PC-9 (cell line): ENCODE measurements around the gene MYBPC2. TPM values are rescaled to one million over a fixed set of nuclear protein-coding genes. Genes with fewer than 3 reads are reported as not detected.

Source experiments
- BruUV-seq: library from RNA; stranded (reverse); fragments of 400-500 nt; replicated peaks from 2 replicates; lab custom pipeline; 2021; lab: Mats Ljungman, UMichigan
- CTCF ChIA-PET: fragments of 300-600 bp; sonication (Branson Sonifier 250); formaldehyde crosslinking; loops from one replicate; lab custom pipeline; 2022; ENCODE audit warnings: antibody characterized with exemption; lab: Charles Lee
- POLR2A ChIA-PET: fragments of 300-600 bp; sonication (Branson Sonifier 250); formaldehyde crosslinking; loops from one replicate; lab custom pipeline; 2022; ENCODE audit warnings: antibody characterized with exemption; ENCODE audit not compliant: unreplicated experiment; lab: Charles Lee
- DNase-seq, 2 experiments: peaks; one replicate each; pipeline versions ENCODE4 v3.0.0 to v3.0.0-alpha.2; 2015 to 2022; ENCODE audit warnings: mixed read lengths in 1 of 2
- H2AFZ ChIP-seq: fragments of 200-600 bp; sonication (generic); 2 replicates; pipeline ENCODE4 v1.8.1; 2017; ENCODE audit warnings: antibody characterized with exemption
- H3F3A ChIP-seq: fragments of 200-600 bp; sonication (generic); 2 replicates; pipeline ENCODE4 v1.8.1; 2017; ENCODE audit warnings: antibody characterized with exemption, mild to moderate bottlenecking, low read depth; ENCODE audit not compliant: insufficient read depth
- H3K27ac ChIP-seq: fragments of 200-600 bp; sonication (generic); 2 replicates; pipeline ENCODE4 v1.6.1; 2016; ENCODE audit warnings: mixed run types
- H3K27me3 ChIP-seq: fragments of 200-600 bp; sonication (generic); 2 replicates; pipeline ENCODE4 v1.6.1; 2016; ENCODE audit warnings: low read depth, mixed run types; ENCODE audit not compliant: insufficient read depth
- H3K36me3 ChIP-seq: fragments of 200-600 bp; sonication (generic); 2 replicates; pipeline ENCODE4 v1.6.1; 2016; ENCODE audit warnings: low read depth, mixed run types
- H3K4me1 ChIP-seq: fragments of 200-600 bp; sonication (generic); replicated peaks from 2 replicates; pipeline ENCODE4 v1.6.1; 2016; ENCODE audit warnings: mixed run types; ENCODE audit not compliant: insufficient read depth
- H3K4me2 ChIP-seq: fragments of 200-600 bp; sonication (generic); 2 replicates; pipeline ENCODE4 v1.6.1; 2017; ENCODE audit warnings: mixed run types
- H3K4me3 ChIP-seq: fragments of 200-600 bp; sonication (generic); 2 replicates; pipeline ENCODE4 v1.6.1; 2016; ENCODE audit warnings: mixed run types
- H3K79me2 ChIP-seq: fragments of 200-600 bp; sonication (generic); 2 replicates; pipeline ENCODE4 v1.6.1; 2017; ENCODE audit warnings: low read depth, mixed run types
- H3K9me2 ChIP-seq: fragments of 200-600 bp; sonication (generic); 2 replicates; pipeline ENCODE4 v1.8.1; 2017; ENCODE audit warnings: mild to moderate bottlenecking; ENCODE audit not compliant: insufficient read depth
- H3K9me3 ChIP-seq: fragments of 200-600 bp; sonication (generic); 2 replicates; pipeline ENCODE4 v1.8.1; 2016; ENCODE audit warnings: low read depth; ENCODE audit not compliant: insufficient read depth
- H4K20me1 ChIP-seq: fragments of 200-600 bp; sonication (generic); 2 replicates; pipeline ENCODE4 v1.8.1; 2017; ENCODE audit not compliant: insufficient read depth
- CTCF ChIP-seq: fragments of 200-600 bp; sonication (generic); conservative IDR thresholded peaks from 2 replicates; pipeline ENCODE4 v1.6.1; 2017; ENCODE audit warnings: mixed run types, antibody characterized with exemption, mild to moderate bottlenecking, moderate library complexity
- EZH2 ChIP-seq: fragments of 200-600 bp; sonication (generic); IDR thresholded peaks from 2 replicates; pipeline ENCODE4 v1.8.0; 2017; ENCODE audit warnings: antibody characterized with exemption, low read depth
- intact Hi-C: fragments of 100-400 bp; cut with micrococcal nuclease; formaldehyde crosslinking; loops from one replicate; pipeline ENCODE4 v1.10.0; 2022; ENCODE audit not compliant: unreplicated experiment
- total RNA-seq: library from RNA; stranded (reverse); gene quantifications from 2 replicates; pipeline ENCODE4 v1.2.3, GENCODE V29; 2021

MYBPC2 gene
- total RNA-seq, 1 experiment from 2014 or later = not detected

- Histone ChIP-seq H3K4me3 (no peak overlapping the region), H3K9me3 (peaks cover 15% of the 10 kb centered on the region), H3K36me3 (0 out of 2 replicates have a peak, but pooled peaks cover 5% of the 10 kb centered on the region), H3K4me2 (no peak overlapping the region), H3K4me1 (0 out of 2 replicates have a peak, but pooled peaks cover under 1% of the 10 kb centered on the region), H3K27ac (no peak overlapping the region), H3K9me2 (no peaks in the 10 kb centered on the region), H2AFZ (no peak overlapping the region), H4K20me1 (peaks cover 17% of the 10 kb centered on the region), H3K79me2 (peaks cover 16% of the 10 kb centered on the region), H3F3A (no peaks in the 10 kb centered on the region; the same call in 1 of the 2 replicates), H3K27me3 (no peaks in the 10 kb centered on the region)
- BruUV-seq = TSS peak; percentile 37
- ChIA-PET CTCF (no interaction called here), POLR2A (no interaction called here)
- no peak for DNase-seq
- intact Hi-C loops = no loop called here
- TF ChIP-seq CTCF (no peak), EZH2 (no peak)
Observed at GRCh38 chr19:50482916-50483315, 50.2 kb downstream of the MYBPC2 start.

GRCh38 chr19:50485284-50485955 lies 52.7 kb downstream of the MYBPC2 start:
- Histone ChIP-seq H3K9me3 (peaks cover 15% of the 10 kb centered on the region), H3K27me3 (no peaks in the 10 kb centered on the region), H3K9me2 (no peaks in the 10 kb centered on the region), H3K4me1 (no peaks in the 10 kb centered on the region), H3K4me3 (no peak overlapping the region), H3F3A (no peaks in the 10 kb centered on the region; the same call in 1 of the 2 replicates), H3K27ac (no peak overlapping the region), H3K4me2 (no peak overlapping the region), H2AFZ (no peak overlapping the region), H4K20me1 (no peaks in the 10 kb centered on the region), H3K36me3 (0 out of 2 replicates have a peak, but pooled peaks cover 5% of the 10 kb centered on the region), H3K79me2 (no peaks in the 10 kb centered on the region)
- BruUV-seq = no TSS peak
- intact Hi-C loops = no loop called here
- ChIA-PET CTCF (no interaction called here), POLR2A (no interaction called here)
- no peak for DNase-seq
- TF ChIP-seq CTCF = no peak
- TF ChIP-seq EZH2 = no peak

- ChIA-PET CTCF (no interaction called here), POLR2A (interaction anchor here (0.6 kb wide), 1 partner anchor 19 kb away, joined by 4 read pairs; no protein-coding TSS in a partner anchor)
- no peak overlapping the region for H3K4me3 ChIP-seq
- H3F3A ChIP-seq = no peaks in the 10 kb centered on the region; the same call in 1 of the 2 replicates
- H2AFZ ChIP-seq = no peak overlapping the region
- peaks cover 15% of the 10 kb centered on the region for H3K9me3 ChIP-seq
- H3K36me3 ChIP-seq = 0 out of 2 replicates have a peak, but pooled peaks cover 5% of the 10 kb centered on the region
- no peaks in the 10 kb centered on the region for H3K9me2 ChIP-seq
- no peaks in the 10 kb centered on the region for H3K79me2 ChIP-seq
- peak; percentile 20 to 48 for DNase-seq
- TF ChIP-seq EZH2 (no peak), CTCF (peak; percentile 80)
- no peaks in the 10 kb centered on the region for H4K20me1 ChIP-seq
- no peaks in the 10 kb centered on the region for H3K27me3 ChIP-seq
- BruUV-seq = no TSS peak
- intact Hi-C loops = no loop called here
- no peak overlapping the region for H3K27ac ChIP-seq
- no peak overlapping the region for H3K4me2 ChIP-seq
- H3K4me1 ChIP-seq = no peaks in the 10 kb centered on the region
Observed at GRCh38 chr19:50486823-50487515, 54.3 kb downstream of the MYBPC2 start.
